A673 (cell line): ENCODE data around the gene PPCDC. TPM values are rescaled to one million over a fixed set of nuclear protein-coding genes. Genes with fewer than 3 reads are reported as not detected.

Experiments used
- BruUV-seq: library from RNA; stranded (reverse); fragments of 400-500 nt; replicated peaks from 2 replicates; lab custom pipeline; 2021; lab: Mats Ljungman, UMichigan
- CTCF ChIA-PET: fragments of 300-600 bp; sonication (Branson Sonifier 250); formaldehyde crosslinking; loops from one replicate; lab custom pipeline; 2022; ENCODE audit warnings: antibody characterized with exemption; lab: Charles Lee
- POLR2A ChIA-PET: fragments of 300-600 bp; sonication (Branson Sonifier 250); formaldehyde crosslinking; loops from one replicate; lab custom pipeline; 2022; ENCODE audit warnings: antibody characterized with exemption; ENCODE audit not compliant: low non-redundant PET; lab: Charles Lee
- DNase-seq: peaks from one replicate; pipeline ENCODE4 v3.0.0-alpha.2; 2015; ENCODE audit warnings: low spot score
- H3K27ac ChIP-seq: fragments of 200-600 bp; sonication (generic); 2 replicates; pipeline ENCODE4 v1.5.1; 2016; ENCODE audit warnings: mixed run types, low read depth, mild to moderate bottlenecking, mixed read lengths, antibody characterized with exemption, low read length; ENCODE audit not compliant: poor library complexity, severe bottlenecking
- H3K27me3 ChIP-seq: fragments of 200-600 bp; sonication (generic); replicated peaks from 2 replicates; pipeline ENCODE4 v1.6.1; 2017; ENCODE audit warnings: mixed run types, low read depth, mild to moderate bottlenecking, mixed read lengths, antibody characterized with exemption, low read length; ENCODE audit not compliant: insufficient read depth, poor library complexity
- H3K36me3 ChIP-seq: fragments of 200-600 bp; sonication (generic); 2 replicates; pipeline ENCODE4 v1.6.1; 2016; ENCODE audit warnings: mixed run types, mild to moderate bottlenecking, mixed read lengths, antibody characterized with exemption, low read length; ENCODE audit not compliant: insufficient read depth, poor library complexity, severe bottlenecking
- H3K4me1 ChIP-seq: fragments of 200-600 bp; sonication (generic); 2 replicates; pipeline ENCODE4 v1.6.1; 2017; ENCODE audit warnings: mixed run types, mild to moderate bottlenecking, mixed read lengths, antibody characterized with exemption, low read length; ENCODE audit not compliant: insufficient read depth, poor library complexity, severe bottlenecking
- H3K4me3 ChIP-seq: fragments of 200-600 bp; sonication (generic); 2 replicates; pipeline ENCODE4 v1.5.1; 2016; ENCODE audit warnings: low read depth, mixed run types, mild to moderate bottlenecking, mixed read lengths, low read length; ENCODE audit not compliant: poor library complexity, severe bottlenecking
- H3K9me3 ChIP-seq: fragments of 200-600 bp; sonication (generic); 2 replicates; pipeline ENCODE4 v1.6.1; 2016; ENCODE audit warnings: mixed run types, low read depth, mild to moderate bottlenecking, mixed read lengths, antibody characterized with exemption, low read length; ENCODE audit not compliant: poor library complexity, severe bottlenecking
- EZH2 ChIP-seq: fragments of 200-600 bp; sonication (generic); IDR thresholded peaks from 2 replicates; pipeline ENCODE4 v1.6.1; 2017; ENCODE audit warnings: borderline replicate concordance, low read depth, mild to moderate bottlenecking, mixed read lengths, antibody characterized with exemption, low read length; ENCODE audit not compliant: poor library complexity, severe bottlenecking
- intact Hi-C: fragments of 100-400 bp; cut with micrococcal nuclease; formaldehyde crosslinking; loops from one replicate; pipeline ENCODE4 v1.10.0; 2022; ENCODE audit not compliant: unreplicated experiment
- total RNA-seq: library from RNA; stranded (reverse); gene quantifications from 2 replicates; pipeline ENCODE4 v1.2.3, GENCODE V29; 2021
- TF ChIP-seq, protein P1 (sequence below): fragments of 300-800, 200-600 bp; sonication (generic); conservative IDR thresholded peaks from 2 replicates; pipeline ENCODE4 v1.5.1; 2017; ENCODE audit warnings: low read depth, mild to moderate bottlenecking, antibody characterized with exemption, low read length, moderate library complexity, mixed read lengths

The PPCDC gene
- total RNA-seq, 1 experiment from 2014 or later = 13.3 TPM

DNA sequence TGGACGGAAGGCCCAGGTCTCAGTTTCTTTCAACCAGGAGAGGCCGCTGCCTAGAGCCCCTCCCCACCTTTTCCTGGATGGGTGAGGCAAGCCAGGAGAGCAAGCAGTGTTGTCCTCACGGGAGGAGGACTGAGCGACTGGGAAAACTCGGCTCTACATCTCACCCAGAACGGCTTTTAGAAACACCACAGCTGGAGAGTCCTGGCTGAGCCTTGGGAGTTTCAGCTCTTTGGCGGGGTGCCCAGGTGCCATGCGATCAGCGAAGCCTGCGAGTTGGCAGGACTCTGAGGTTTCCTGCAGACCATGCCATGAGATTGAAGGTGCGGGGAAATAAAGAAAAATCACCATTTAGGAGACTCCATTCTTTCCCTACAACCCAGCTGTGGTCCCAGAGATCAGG is 26.0 kb downstream of the PPCDC start:
- DNase-seq = peak; percentile 70
- Histone ChIP-seq H3K4me1 (peaks cover 20% of the 10 kb centered on the region), H3K9me3 (no peaks in the 10 kb centered on the region), H3K27me3 (no peaks in the 10 kb centered on the region), H3K27ac (no peak overlapping the region), H3K36me3 (no peaks in the 10 kb centered on the region), H3K4me3 (no peak overlapping the region)
- intact Hi-C loops = no loop called here
- no peak for TF ChIP-seq EZH2
- TF ChIP-seq, protein P1, sequence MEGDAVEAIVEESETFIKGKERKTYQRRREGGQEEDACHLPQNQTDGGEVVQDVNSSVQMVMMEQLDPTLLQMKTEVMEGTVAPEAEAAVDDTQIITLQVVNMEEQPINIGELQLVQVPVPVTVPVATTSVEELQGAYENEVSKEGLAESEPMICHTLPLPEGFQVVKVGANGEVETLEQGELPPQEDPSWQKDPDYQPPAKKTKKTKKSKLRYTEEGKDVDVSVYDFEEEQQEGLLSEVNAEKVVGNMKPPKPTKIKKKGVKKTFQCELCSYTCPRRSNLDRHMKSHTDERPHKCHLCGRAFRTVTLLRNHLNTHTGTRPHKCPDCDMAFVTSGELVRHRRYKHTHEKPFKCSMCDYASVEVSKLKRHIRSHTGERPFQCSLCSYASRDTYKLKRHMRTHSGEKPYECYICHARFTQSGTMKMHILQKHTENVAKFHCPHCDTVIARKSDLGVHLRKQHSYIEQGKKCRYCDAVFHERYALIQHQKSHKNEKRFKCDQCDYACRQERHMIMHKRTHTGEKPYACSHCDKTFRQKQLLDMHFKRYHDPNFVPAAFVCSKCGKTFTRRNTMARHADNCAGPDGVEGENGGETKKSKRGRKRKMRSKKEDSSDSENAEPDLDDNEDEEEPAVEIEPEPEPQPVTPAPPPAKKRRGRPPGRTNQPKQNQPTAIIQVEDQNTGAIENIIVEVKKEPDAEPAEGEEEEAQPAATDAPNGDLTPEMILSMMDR = no peak
- ChIA-PET CTCF (no interaction called here), POLR2A (no interaction called here)
- no TSS peak for BruUV-seq

DNA sequence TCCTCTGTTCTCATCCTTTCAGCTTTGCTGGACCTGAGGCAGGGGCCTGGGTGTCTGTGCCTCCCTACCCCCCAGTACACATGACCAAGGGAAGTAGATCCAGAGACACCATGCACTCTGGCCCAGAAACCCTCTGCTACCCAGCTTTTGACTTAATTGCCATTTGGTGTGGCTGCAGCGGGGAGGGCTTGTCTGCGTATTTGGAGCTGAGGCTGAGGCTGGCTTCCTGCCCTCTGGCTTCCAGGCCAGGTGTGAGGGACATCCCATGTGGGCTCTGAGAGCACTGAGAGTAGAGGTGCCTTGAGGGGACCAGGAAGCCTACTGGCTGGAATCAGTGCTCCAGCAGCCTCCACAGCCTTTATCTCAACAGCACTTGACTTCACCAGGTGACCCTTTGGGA is 26.9 kb downstream of the PPCDC start:
- DNase-seq = no peak
- Histone ChIP-seq H3K36me3 (no peaks in the 10 kb centered on the region), H3K27me3 (no peaks in the 10 kb centered on the region), H3K4me3 (no peak overlapping the region), H3K4me1 (peaks cover 20% of the 10 kb centered on the region), H3K27ac (no peak overlapping the region), H3K9me3 (no peaks in the 10 kb centered on the region)
- intact Hi-C loops = no loop called here
- POLR2A ChIA-PET = no interaction called here
- TF ChIP-seq, protein P1 = no peak
- TF ChIP-seq EZH2 = no peak
- CTCF ChIA-PET = no interaction called here
- BruUV-seq = no TSS peak

DNA sequence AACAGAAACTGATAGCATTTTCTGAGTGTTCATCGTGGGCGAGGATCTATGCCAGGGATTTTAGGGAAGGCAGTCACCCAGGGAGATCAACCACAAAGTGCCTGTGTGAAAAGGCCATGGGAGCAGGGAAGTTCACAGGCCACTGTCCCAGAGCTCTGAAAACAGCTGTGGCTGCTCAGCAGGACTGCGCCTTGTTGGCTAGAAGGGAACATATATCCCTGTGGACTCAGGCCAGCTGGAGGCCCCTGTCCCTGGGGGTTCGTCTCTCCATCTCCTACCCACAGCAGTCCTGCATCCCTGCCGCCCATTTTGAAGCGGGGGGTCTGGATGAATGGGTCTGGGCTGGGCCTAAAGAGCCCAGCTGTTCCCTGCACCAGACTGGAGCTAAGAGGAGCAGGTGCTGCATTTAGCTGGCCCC is 27.8 kb downstream of the PPCDC start:
- H3K4me3 ChIP-seq = no peak overlapping the region
- TF ChIP-seq EZH2 = no peak
- TF ChIP-seq, protein P1 = no peak
- intact Hi-C loops = no loop called here
- DNase-seq = no peak
- H3K27ac ChIP-seq = no peak overlapping the region
- peaks cover 20% of the 10 kb centered on the region for H3K4me1 ChIP-seq
- no peaks in the 10 kb centered on the region for H3K27me3 ChIP-seq
- no peaks in the 10 kb centered on the region for H3K9me3 ChIP-seq
- CTCF ChIA-PET = no interaction called here
- no peaks in the 10 kb centered on the region for H3K36me3 ChIP-seq
- POLR2A ChIA-PET = no interaction called here
- BruUV-seq = no TSS peak
